Mesendoderm (in vitro differentiated cells): Measurements from ENCODE around the gene TTC39A. TPM values are rescaled to one million over a fixed set of nuclear protein-coding genes. Genes with fewer than 3 reads are reported as not detected.

ENCODE experiments used
- DNase-seq: peaks from one replicate; pipeline ENCODE4 v3.0.0; 2013
- H2AK5ac ChIP-seq: 2 replicates; pipeline ENCODE4 v1.6.1; 2013; ENCODE audit warnings: low read length, inconsistent platforms
- H2BK120ac ChIP-seq: 2 replicates; pipeline ENCODE4 v1.6.1; 2013; ENCODE audit warnings: low read depth, mild to moderate bottlenecking, low read length, moderate library complexity, mixed read lengths
- H2BK15ac ChIP-seq: replicated peaks from 2 replicates; pipeline ENCODE4 v1.6.1; 2013; ENCODE audit warnings: low read depth, mild to moderate bottlenecking, moderate library complexity
- H2BK5ac ChIP-seq: 2 replicates; pipeline ENCODE4 v1.6.1; 2013; ENCODE audit warnings: low read length, inconsistent platforms
- H3K18ac ChIP-seq: 2 replicates; pipeline ENCODE4 v1.6.1; 2013; ENCODE audit warnings: mild to moderate bottlenecking, low read length, mixed read lengths
- H3K23ac ChIP-seq: one replicate; pipeline ENCODE4 v1.6.1; 2013; ENCODE audit warnings: low read length
- H3K27ac ChIP-seq: 2 replicates; pipeline ENCODE4 v1.5.1; 2013; ENCODE audit warnings: low read depth, mild to moderate bottlenecking, inconsistent platforms, low read length, moderate library complexity
- H3K27me3 ChIP-seq: 2 replicates; pipeline ENCODE4 v1.6.1; 2013; ENCODE audit warnings: low read length, control low read depth, mild to moderate bottlenecking, inconsistent platforms; ENCODE audit not compliant: insufficient read depth, poor library complexity
- H3K36me3 ChIP-seq: 2 replicates; pipeline ENCODE4 v1.6.1; 2013; ENCODE audit warnings: low read length, inconsistent platforms; ENCODE audit not compliant: control insufficient read depth, insufficient read depth
- H3K4ac ChIP-seq: one replicate; pipeline ENCODE4 v1.6.1; 2013; ENCODE audit warnings: low read depth, mild to moderate bottlenecking, low read length, moderate library complexity
- H3K4me1 ChIP-seq: 2 replicates; pipeline ENCODE4 v1.6.1; 2013; ENCODE audit warnings: low read depth, low read length, inconsistent platforms; ENCODE audit not compliant: control insufficient read depth
- H3K4me2 ChIP-seq: 2 replicates; pipeline ENCODE4 v1.6.1; 2013; ENCODE audit warnings: low read length
- H3K4me3 ChIP-seq: 2 replicates; pipeline ENCODE4 v1.5.1; 2013; ENCODE audit warnings: mild to moderate bottlenecking, low read length
- H3K56ac ChIP-seq: one replicate; pipeline ENCODE4 v1.6.1; 2013; ENCODE audit warnings: low read length
- H3K79me1 ChIP-seq: 2 replicates; pipeline ENCODE4 v1.6.1; 2013; ENCODE audit warnings: low read length, inconsistent platforms
- H3K79me2 ChIP-seq: 2 replicates; pipeline ENCODE4 v1.6.1; 2013; ENCODE audit warnings: mild to moderate bottlenecking, low read length; ENCODE audit not compliant: control insufficient read depth, insufficient read depth
- H3K9ac ChIP-seq: 2 replicates; pipeline ENCODE4 v1.6.1; 2013; ENCODE audit warnings: low read length, inconsistent platforms
- H4K5ac ChIP-seq: one replicate; pipeline ENCODE4 v1.6.1; 2013; ENCODE audit warnings: low read length
- H4K8ac ChIP-seq: one replicate; pipeline ENCODE4 v1.6.1; 2013; ENCODE audit warnings: low read depth, mild to moderate bottlenecking, control low read depth, low read length, moderate library complexity
- WGBS: extraction: QIAGEN DNeasy Blood & Tissue Kit; methylation state at CpG from one replicate; pipeline ENCODE4 v1.1.7; 2013; ENCODE audit warnings: low lambda C conversion rate, missing lambda C conversion rate; ENCODE audit not compliant: insufficient coverage; ENCODE audit errors: extremely low coverage; 5-methylcytosine and 5-hydroxymethylcytosine counted together
- polyA plus RNA-seq, 2 experiments: library from polyadenylated mRNA; stranded (reverse); fragments of 200-250 nt; gene quantifications; one replicate each; pipeline ENCODE4 v1.2.3, GENCODE V29; 2013

Gene TTC39A
- 3.7 TPM for polyA plus RNA-seq (2013, experiment 1 of 2)
- polyA plus RNA-seq (2013, experiment 2 of 2), result 3.6 TPM

DNA sequence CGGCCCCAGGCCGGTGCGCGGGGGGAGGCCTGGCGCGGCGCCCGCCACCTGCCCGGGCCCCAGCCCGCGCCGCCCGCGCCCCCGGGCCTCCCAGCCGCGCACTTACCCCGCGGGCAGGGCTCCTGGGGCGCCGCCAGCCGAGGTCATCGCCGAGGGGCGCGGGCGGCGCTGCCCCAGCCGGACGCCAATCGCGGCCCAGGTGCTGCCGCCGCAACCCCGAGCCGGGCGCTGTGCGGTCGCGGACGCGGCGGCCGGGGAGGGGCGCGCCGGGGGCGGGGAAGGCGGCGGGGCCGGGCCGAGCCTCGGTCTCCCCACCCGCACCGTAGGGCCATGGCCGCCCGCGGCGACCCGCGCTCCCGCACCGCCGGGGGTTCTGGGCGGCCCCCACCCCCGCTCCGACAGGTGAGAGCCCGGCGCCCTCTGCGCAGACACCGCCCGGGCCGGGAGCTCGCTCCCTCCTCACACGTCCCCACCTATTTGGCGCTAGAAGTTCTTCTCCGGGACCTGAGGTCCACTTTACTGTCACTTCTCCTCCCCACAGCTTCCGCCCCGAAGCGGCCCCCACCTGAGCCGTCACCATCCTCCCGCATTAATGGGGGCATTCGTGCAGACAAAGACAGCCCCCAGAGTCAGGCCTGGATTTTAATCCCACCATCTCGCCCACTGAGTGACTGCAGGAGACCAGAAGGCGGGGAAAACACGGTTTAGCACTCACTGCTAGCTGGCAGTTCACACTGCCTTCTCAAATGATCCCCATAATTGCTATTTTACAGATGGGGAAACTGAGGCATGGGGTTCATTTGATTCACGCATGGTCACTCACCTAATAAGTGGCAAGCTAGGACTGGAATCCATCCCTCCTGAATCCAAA is at the start of gene TTC39A:
TTC39A (minus strand) TSS at position 232 of the 871 bp plus-strand sequence; CDS start at position 147, 85 bp downstream.
- no peak for DNase-seq
- H3K79me1 ChIP-seq, result no peaks in the 10 kb centered on the region
- WGBS, result no CpG with 5 or more reads among the region's 87 CpGs
- no peak within 1 kb of the TSS for H3K27ac ChIP-seq
- no peaks in the 10 kb centered on the region for H3K27me3 ChIP-seq
- no peaks in the 10 kb centered on the region for H3K79me2 ChIP-seq
- H3K4me1 ChIP-seq, result peaks cover 14% of the 10 kb centered on the region
- H3K36me3 ChIP-seq, result no peaks in the 10 kb centered on the region
- peak within 1 kb of the TSS; percentile 62 for H3K9ac ChIP-seq
- H3K4me3 ChIP-seq, result peak within 1 kb of the TSS; percentile 33
- H3K23ac ChIP-seq, result no peak within 1 kb of the TSS
- peak within 1 kb of the TSS; percentile 83 for H3K4me2 ChIP-seq
- no peak within 1 kb of the TSS for H4K8ac ChIP-seq
- H3K56ac ChIP-seq, result peak within 1 kb of the TSS; percentile 81
- H2BK15ac ChIP-seq, result no peak within 1 kb of the TSS
- H4K5ac ChIP-seq, result peak within 1 kb of the TSS; percentile 3
- H3K4ac ChIP-seq, result peak within 1 kb of the TSS; percentile 75
- peak within 1 kb of the TSS; percentile 88 for H3K18ac ChIP-seq
- no peak within 1 kb of the TSS for H2AK5ac ChIP-seq
- peak within 1 kb of the TSS; percentile 15 for H2BK5ac ChIP-seq
- peak within 1 kb of the TSS; percentile 83 for H2BK120ac ChIP-seq

GRCh38 chr1:51378871-51379270 is 48.5 kb upstream of the TTC39A start:
- no peak overlapping the region for H4K5ac ChIP-seq
- H3K4me2 ChIP-seq, result no peak overlapping the region
- no peak overlapping the region for H3K23ac ChIP-seq
- no peak overlapping the region for H3K56ac ChIP-seq
- DNase-seq, result no peak
- H2BK15ac ChIP-seq, result no peak overlapping the region
- H3K4ac ChIP-seq, result no peak overlapping the region
- no peaks in the 10 kb centered on the region for H3K27me3 ChIP-seq
- H2BK5ac ChIP-seq, result no peak overlapping the region
- H4K8ac ChIP-seq, result no peak overlapping the region
- H3K18ac ChIP-seq, result no peak overlapping the region
- no peak overlapping the region for H3K4me3 ChIP-seq
- H3K27ac ChIP-seq, result no peak overlapping the region
- H3K79me2 ChIP-seq, result no peaks in the 10 kb centered on the region
- no peaks in the 10 kb centered on the region for H3K79me1 ChIP-seq
- no peak overlapping the region for H3K9ac ChIP-seq
- H3K36me3 ChIP-seq, result no peaks in the 10 kb centered on the region
- no peak overlapping the region for H2BK120ac ChIP-seq
- no CpG with 5 or more reads among the region's 6 CpGs for WGBS
- H3K4me1 ChIP-seq, result no peaks in the 10 kb centered on the region
- H2AK5ac ChIP-seq, result no peak overlapping the region

GRCh38 chr1:51373898-51374297 is 43.5 kb upstream of the TTC39A start:
- no peaks in the 10 kb centered on the region for H3K27me3 ChIP-seq
- DNase-seq, result no peak
- H3K79me1 ChIP-seq, result no peaks in the 10 kb centered on the region
- H2AK5ac ChIP-seq, result no peak overlapping the region
- no peak overlapping the region for H2BK5ac ChIP-seq
- no peak overlapping the region for H3K27ac ChIP-seq
- no peak overlapping the region for H4K5ac ChIP-seq
- H3K23ac ChIP-seq, result no peak overlapping the region
- no peak overlapping the region for H3K9ac ChIP-seq
- H2BK15ac ChIP-seq, result no peak overlapping the region
- H3K4ac ChIP-seq, result no peak overlapping the region
- H3K36me3 ChIP-seq, result no peaks in the 10 kb centered on the region
- no CpG with 5 or more reads among the region's 3 CpGs for WGBS
- H3K4me1 ChIP-seq, result no peaks in the 10 kb centered on the region
- no peak overlapping the region for H3K4me3 ChIP-seq
- H3K56ac ChIP-seq, result no peak overlapping the region
- H3K18ac ChIP-seq, result no peak overlapping the region
- H4K8ac ChIP-seq, result no peak overlapping the region
- H3K79me2 ChIP-seq, result no peaks in the 10 kb centered on the region
- H3K4me2 ChIP-seq, result no peak overlapping the region
- no peak overlapping the region for H2BK120ac ChIP-seq

DNA sequence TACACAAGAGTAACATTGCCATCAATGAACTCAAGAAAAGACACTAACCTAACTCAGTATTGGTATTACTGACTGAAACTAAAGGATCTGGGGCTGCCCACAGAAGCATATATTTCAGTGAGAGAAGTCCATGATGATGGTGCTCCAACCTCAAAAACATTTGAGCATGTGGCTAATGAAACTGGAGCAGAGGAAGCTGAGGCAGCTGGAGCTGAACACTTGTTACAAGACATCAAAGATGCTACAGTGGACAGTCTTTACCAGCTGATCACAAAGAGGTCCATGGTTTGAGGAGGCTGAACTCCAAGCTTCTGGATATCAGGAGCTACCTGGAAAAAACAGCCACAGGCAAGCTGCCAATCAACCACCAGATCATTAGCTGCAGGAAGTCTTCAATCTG is 42.2 kb upstream of the TTC39A start:
- no peak overlapping the region for H4K5ac ChIP-seq
- H4K8ac ChIP-seq, result no peak overlapping the region
- H2BK15ac ChIP-seq, result no peak overlapping the region
- no peak overlapping the region for H2AK5ac ChIP-seq
- H3K27ac ChIP-seq, result no peak overlapping the region
- H3K4me2 ChIP-seq, result no peak overlapping the region
- H3K4me3 ChIP-seq, result no peak overlapping the region
- peak; percentile 31 for DNase-seq
- no peaks in the 10 kb centered on the region for H3K27me3 ChIP-seq
- H3K79me2 ChIP-seq, result no peaks in the 10 kb centered on the region
- H3K9ac ChIP-seq, result no peak overlapping the region
- H3K4ac ChIP-seq, result no peak overlapping the region
- H3K23ac ChIP-seq, result no peak overlapping the region
- no peaks in the 10 kb centered on the region for H3K4me1 ChIP-seq
- H3K36me3 ChIP-seq, result no peaks in the 10 kb centered on the region
- no peak overlapping the region for H2BK120ac ChIP-seq
- H3K56ac ChIP-seq, result no peak overlapping the region
- H2BK5ac ChIP-seq, result no peak overlapping the region
- H3K18ac ChIP-seq, result no peak overlapping the region
- H3K79me1 ChIP-seq, result no peaks in the 10 kb centered on the region

GRCh38 chr1:51369171-51369570 is 38.8 kb upstream of the TTC39A start:
- no peak for DNase-seq
- Histone ChIP-seq H3K36me3 (no peaks in the 10 kb centered on the region), H4K5ac (no peak overlapping the region), H2BK15ac (no peak overlapping the region), H3K27ac (no peak overlapping the region), H3K79me2 (no peaks in the 10 kb centered on the region), H3K79me1 (no peaks in the 10 kb centered on the region), H2AK5ac (no peak overlapping the region), H3K23ac (no peak overlapping the region), H3K4me3 (no peak overlapping the region), H3K4ac (no peak overlapping the region), H3K56ac (no peak overlapping the region), H3K4me2 (no peak overlapping the region), H3K4me1 (no peaks in the 10 kb centered on the region), H2BK5ac (no peak overlapping the region), H3K9ac (no peak overlapping the region), H4K8ac (no peak overlapping the region), H2BK120ac (no peak overlapping the region), H3K27me3 (no peaks in the 10 kb centered on the region), H3K18ac (no peak overlapping the region)
- no CpG with 5 or more reads among the region's 4 CpGs for WGBS
